Lower leg skin (tissue), 4 donors: Measurements from ENCODE around the gene UBE2I. TPM values are rescaled to one million over a fixed set of nuclear protein-coding genes. Genes with fewer than 3 reads are reported as not detected.
A peak's percentile ranks its signal among the peaks of the same experiment; 100 is the strongest.

Experiments used
- DNase-seq, 2 donors: peaks; one replicate each; pipeline ENCODE4 v3.0.0-alpha.2; 2019; ENCODE audit warnings: low spot score in 2 of 2
- H3K4me3 ChIP-seq: fragments of 200-600 bp; sonication (generic); 2 replicates; pipeline ENCODE4 v1.5.1; 2017; ENCODE audit warnings: mild to moderate bottlenecking, low read depth; ENCODE audit not compliant: poor library complexity, severe bottlenecking
- POLR2A ChIP-seq, 2 donors: fragments of 450-650 bp; IDR thresholded peaks; one replicate each; pipeline ENCODE4 v1.6.1; 2016 to 2017; ENCODE audit warnings: antibody characterized with exemption in 2 of 2, mild to moderate bottlenecking in 1 of 2, moderate library complexity in 1 of 2
- WGBS, 2 donors: methylation state at CpG; one replicate each; pipeline ENCODE4 v1.1.5; 2018; 5-methylcytosine and 5-hydroxymethylcytosine counted together
- intact Hi-C: fragments of 100-400 bp; cut with DNase I; formaldehyde crosslinking; loops from one replicate; pipeline ENCODE4 v1.15.0; 2023; ENCODE audit warnings: low total_unique reads
- total RNA-seq, 4 donors: library from RNA; depleted of rRNA; stranded (reverse); fragments of >200 nt; gene quantifications; one replicate each; pipeline ENCODE4 v1.1.0, GENCODE V29; 2016
- TF ChIP-seq, protein P1 (sequence below), 3 donors: fragments of 450-650 bp; IDR thresholded peaks; one replicate each; pipeline ENCODE4 v1.5.1; 2016; ENCODE audit warnings: antibody characterized with exemption in 3 of 3, mild to moderate bottlenecking in 3 of 3, moderate library complexity in 2 of 3

The UBE2I gene
- 100 to 1,000 TPM in 1 of 4 donors, 10 to 100 TPM in 3; 42.1 to 138 (median 47.4) TPM for total RNA-seq

DNA sequence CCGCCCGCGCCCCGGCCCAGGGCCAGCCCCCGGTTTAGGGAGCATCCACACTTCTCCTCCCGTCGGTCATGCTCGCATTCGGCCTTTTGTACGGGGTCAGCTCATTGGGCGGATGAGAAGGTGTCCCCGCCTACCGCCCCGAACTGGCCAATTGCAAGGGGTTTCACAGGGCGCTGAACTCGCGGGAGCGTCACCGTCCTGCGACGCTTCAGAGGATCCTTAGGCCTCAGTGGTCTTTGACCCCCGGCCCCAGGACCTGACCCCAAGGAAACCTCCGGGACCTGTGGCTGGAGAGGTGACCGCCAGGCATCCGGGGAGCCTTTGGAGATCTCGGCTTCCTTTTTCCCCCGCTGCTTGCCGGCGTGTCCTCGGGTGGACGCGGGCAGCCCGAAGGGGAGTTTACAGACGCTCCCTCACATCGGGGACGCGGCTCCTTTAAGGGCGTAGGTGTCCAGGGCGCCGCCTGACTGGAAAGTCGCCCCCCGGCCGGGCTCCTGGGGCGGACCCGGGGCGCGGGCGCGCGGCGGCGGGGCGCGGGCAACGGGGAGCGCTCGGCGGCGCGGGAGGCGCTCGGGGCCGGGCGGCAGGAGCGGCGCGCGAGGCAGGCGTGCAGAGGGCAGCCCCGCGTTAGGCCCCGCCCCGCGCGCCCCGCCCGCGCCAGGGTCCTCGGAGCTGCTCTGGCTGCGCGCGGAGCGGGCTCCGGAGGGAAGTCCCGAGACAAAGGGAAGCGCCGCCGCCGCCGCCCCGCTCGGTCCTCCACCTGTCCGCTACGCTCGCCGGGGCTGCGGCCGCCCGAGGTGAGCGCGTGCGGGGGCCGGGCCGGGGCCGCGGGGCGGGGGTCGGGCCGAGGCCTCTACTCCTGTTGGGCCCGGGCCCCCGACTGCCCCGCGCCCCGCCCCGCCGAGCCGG, at the start of gene UBE2I:
UBE2I (plus strand) TSS at position 660 of the 909 bp plus-strand sequence. CDS start 4,395 bp downstream, outside the sequence.
- TF ChIP-seq, protein P1, sequence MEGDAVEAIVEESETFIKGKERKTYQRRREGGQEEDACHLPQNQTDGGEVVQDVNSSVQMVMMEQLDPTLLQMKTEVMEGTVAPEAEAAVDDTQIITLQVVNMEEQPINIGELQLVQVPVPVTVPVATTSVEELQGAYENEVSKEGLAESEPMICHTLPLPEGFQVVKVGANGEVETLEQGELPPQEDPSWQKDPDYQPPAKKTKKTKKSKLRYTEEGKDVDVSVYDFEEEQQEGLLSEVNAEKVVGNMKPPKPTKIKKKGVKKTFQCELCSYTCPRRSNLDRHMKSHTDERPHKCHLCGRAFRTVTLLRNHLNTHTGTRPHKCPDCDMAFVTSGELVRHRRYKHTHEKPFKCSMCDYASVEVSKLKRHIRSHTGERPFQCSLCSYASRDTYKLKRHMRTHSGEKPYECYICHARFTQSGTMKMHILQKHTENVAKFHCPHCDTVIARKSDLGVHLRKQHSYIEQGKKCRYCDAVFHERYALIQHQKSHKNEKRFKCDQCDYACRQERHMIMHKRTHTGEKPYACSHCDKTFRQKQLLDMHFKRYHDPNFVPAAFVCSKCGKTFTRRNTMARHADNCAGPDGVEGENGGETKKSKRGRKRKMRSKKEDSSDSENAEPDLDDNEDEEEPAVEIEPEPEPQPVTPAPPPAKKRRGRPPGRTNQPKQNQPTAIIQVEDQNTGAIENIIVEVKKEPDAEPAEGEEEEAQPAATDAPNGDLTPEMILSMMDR (IDR thresholded peaks at IDR 0.05): no peak
- peak in 1 of 2 donors; percentile 22 for TF ChIP-seq POLR2A (IDR thresholded peaks at IDR 0.05)
- 0% methylated on average over 29 to 33 of the region's 117 CpGs for WGBS, 2 donors
- intact Hi-C loops: no loop called here
- peak within 1 kb of the TSS; percentile 25 for H3K4me3 ChIP-seq
- DNase-seq: peak; percentile 96 to 99

DNA sequence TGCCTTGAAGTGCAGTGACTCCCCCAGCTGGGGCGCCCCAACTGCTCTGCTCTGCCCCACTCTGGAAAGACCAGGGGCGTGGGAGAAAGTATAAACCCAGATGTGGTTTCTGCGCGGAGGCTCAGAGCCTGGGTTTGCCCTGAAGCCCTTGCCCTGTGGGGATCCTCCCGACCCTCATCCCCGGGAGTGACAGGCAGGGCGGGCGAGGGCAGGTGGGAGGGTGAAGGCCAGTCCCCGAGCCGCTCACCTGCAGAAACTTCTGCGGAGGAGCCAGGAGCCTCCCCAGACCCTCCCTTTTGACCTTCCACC, 49.7 kb upstream of the UBE2I start:
- TF ChIP-seq POLR2A (IDR thresholded peaks at IDR 0.05): no peak
- TF ChIP-seq, protein P1 (IDR thresholded peaks at IDR 0.05): no peak
- intact Hi-C loops: no loop called here
- 17 to 24% methylated on average over 10 to 11 of the region's 11 CpGs for WGBS, 2 donors
- H3K4me3 ChIP-seq: no peak overlapping the region
- DNase-seq: no peak

DNA sequence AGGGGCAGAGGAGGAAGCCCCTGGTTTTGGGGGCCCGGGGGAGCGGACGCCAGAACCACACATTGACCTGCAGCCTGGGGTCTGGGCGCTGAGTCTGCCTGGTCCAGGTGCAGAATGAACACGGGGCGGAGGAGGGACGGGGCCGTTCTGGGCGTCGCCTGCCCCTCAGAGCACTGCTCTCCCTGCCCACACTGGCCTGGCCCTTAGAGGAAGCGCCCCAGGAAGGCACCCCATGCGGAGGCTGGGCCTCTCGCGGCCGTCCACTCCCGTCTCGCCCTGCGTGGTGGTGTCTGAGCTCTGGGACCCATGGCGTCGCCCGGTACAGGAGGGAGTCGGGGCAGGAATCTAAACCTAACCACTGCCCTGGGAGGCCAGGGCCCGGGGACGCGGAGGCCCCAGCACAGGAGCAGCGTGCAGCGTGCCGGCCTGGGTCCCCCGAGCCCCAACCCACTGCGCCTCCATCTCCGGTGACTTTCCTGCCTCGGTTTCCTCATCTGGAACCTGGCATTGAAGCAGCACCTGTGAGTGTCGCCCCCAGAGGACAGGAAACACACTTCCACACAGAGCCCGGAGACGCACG, 49.2 kb upstream of the UBE2I start:
- no peak overlapping the region for H3K4me3 ChIP-seq
- intact Hi-C loops: no loop called here
- 62 to 70% methylated on average over 34 to 36 of the region's 36 CpGs for WGBS, 2 donors
- no peak for DNase-seq
- no peak for TF ChIP-seq POLR2A (IDR thresholded peaks at IDR 0.05)
- TF ChIP-seq, protein P1 (IDR thresholded peaks at IDR 0.05): no peak

DNA sequence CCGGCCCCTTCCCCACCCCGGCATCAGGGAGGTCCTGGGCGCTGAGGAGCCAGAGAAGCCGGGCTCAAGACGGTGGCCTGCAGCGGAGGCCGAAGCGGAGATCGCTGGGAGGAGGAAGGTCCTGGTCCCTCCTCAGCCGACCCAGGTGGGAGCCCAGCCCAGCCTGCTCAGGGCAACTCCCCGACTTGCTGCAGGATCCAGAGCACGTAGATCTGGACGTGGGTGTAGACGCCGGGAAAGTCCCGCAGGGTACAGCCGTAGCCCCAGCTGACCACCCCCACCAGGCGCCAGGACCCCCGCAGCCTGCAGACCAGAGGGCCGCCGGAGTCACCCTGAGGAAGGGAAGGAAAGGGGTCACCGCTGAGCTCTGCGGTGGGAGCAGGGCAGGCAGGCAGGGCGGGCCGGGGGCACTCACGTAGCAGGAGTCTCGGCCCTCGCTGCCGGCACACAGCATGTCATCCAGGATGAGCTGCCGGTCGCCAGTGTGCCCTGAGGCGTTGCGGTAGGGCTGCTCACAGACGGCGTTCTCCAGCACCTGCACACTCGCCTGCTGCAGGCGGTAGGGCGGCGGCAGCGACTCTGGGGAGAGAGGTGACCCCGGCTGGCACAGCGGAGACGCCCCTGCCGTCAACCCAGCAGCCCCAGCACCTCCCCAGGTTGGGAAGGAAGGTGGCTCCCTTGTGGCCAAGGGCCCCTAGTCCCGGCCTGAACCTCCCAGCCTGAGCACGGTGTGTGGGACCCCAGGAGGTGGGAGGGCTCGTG, 48.1 kb upstream of the UBE2I start:
- TF ChIP-seq POLR2A (IDR thresholded peaks at IDR 0.05): no peak
- TF ChIP-seq, protein P1 (IDR thresholded peaks at IDR 0.05): no peak
- no peak for DNase-seq
- 5 to 14% methylated on average over 10 to 36 of the region's 47 CpGs for WGBS, 2 donors
- no peak overlapping the region for H3K4me3 ChIP-seq
- intact Hi-C loops: no loop called here

DNA sequence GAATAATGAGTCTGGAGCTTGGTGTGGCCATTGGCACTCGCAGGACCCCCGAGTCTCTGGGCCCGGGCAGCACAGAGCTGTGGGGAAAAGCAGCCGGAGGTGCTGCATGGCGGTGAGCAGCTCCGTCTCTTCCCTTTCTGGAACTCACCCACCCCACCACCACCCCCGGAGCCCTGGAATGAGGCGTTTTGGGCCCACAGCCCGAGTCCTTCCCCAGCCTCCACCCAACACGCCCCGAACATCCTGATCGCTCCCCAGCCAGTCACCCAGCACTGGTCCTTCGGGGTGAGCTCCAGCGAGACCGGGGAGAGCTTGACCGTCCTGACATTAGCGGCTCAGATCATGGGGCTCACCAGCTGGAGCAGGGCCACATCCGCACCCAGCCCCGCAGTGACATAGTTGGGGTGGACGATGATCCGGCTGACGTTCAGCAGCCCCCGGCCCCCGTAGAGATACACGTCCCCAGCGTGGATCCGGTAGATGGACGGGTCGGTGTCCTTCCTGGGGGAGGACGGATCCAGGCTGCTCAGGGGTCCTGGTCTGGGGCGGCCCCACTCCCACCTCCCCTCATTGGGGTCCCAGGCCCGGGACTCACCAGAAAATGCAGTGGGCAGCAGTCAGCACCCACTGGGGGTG, 47.1 kb upstream of the UBE2I start:
- TF ChIP-seq, protein P1 (IDR thresholded peaks at IDR 0.05): no peak
- TF ChIP-seq POLR2A (IDR thresholded peaks at IDR 0.05): no peak
- WGBS, 2 donors: 69 to 75% methylated on average over 29 to 32 of the region's 32 CpGs
- intact Hi-C loops: no loop called here
- DNase-seq: no peak
- no peak overlapping the region for H3K4me3 ChIP-seq
